Measurements from ENCODE around the gene AGBL4.

Gene AGBL4

GRCh38 chr1:49181033-49181432 lies 842.7 kb downstream of the AGBL4 start:
- DNase-seq (ENCODE audit: low read depth): no peak
- no peak for TF ChIP-seq CTCF (conservative IDR thresholded peaks at IDR 0.05; ENCODE audit: low read length)
- H3K4me3 ChIP-seq (ENCODE audit: low read length): no peak overlapping the region

- TF ChIP-seq CTCF (conservative IDR thresholded peaks at IDR 0.05; ENCODE audit: low read length): no peak
- no peak overlapping the region for H3K4me3 ChIP-seq (ENCODE audit: low read length)
- peak; percentile 2 for DNase-seq (ENCODE audit: low read depth)
These were observed 851.7 kb downstream of the AGBL4 start for GRCh38 chr1:49171941-49172593.

- no peak overlapping the region for H3K4me3 ChIP-seq (ENCODE audit: low read length)
- DNase-seq (ENCODE audit: low read depth): no peak
- no peak for TF ChIP-seq CTCF (conservative IDR thresholded peaks at IDR 0.05; ENCODE audit: low read length)
These were observed 857.7 kb downstream of the AGBL4 start for GRCh38 chr1:49166031-49166430.

DNA sequence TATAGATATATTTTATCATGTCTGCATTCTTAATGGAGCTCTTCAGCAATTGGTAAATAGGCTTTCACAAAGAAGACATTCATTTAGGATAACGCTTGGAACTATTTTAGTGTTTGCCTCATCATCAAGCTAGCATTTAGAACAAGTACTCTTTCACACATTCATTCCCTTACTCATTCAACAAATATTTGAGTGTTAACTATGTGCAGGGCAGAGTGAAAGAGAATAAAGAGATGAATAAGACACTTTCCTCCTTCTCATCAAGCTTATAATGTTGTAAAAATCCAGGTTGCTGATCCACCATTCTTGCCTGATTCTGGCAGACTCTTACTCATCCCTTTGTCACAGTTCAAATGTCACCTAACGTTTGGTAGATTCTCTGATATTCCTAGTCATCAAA lies 860.7 kb downstream of the AGBL4 start:
- peak; percentile 73 for DNase-seq (ENCODE audit: low read depth)
- no peak overlapping the region for H3K4me3 ChIP-seq (ENCODE audit: low read length)
- TF ChIP-seq CTCF (conservative IDR thresholded peaks at IDR 0.05; ENCODE audit: low read length): no peak

- H3K4me3 ChIP-seq (ENCODE audit: low read length): no peak overlapping the region
- no peak for TF ChIP-seq CTCF (conservative IDR thresholded peaks at IDR 0.05; ENCODE audit: low read length)
- no peak for DNase-seq (ENCODE audit: low read depth)
These were observed 863.1 kb downstream of the AGBL4 start for GRCh38 chr1:49160677-49161076.

GRCh38 chr1:49136738-49137251 lies 887.0 kb downstream of the AGBL4 start:
- no peak for DNase-seq (ENCODE audit: low read depth)
- no peak overlapping the region for H3K4me3 ChIP-seq (ENCODE audit: low read length)
- no peak for TF ChIP-seq CTCF (conservative IDR thresholded peaks at IDR 0.05; ENCODE audit: low read length)

- no peak for DNase-seq (ENCODE audit: low read depth)
- H3K4me3 ChIP-seq (ENCODE audit: low read length): no peak overlapping the region
- no peak for TF ChIP-seq CTCF (conservative IDR thresholded peaks at IDR 0.05; ENCODE audit: low read length)
These were observed 898.0 kb downstream of the AGBL4 start for GRCh38 chr1:49125746-49126145.
